ENCODE results near the gene EFS.
A peak's percentile ranks its signal among the peaks of the same experiment; 100 is the strongest.

Gene EFS

GRCh38 chr14:23365036-23365731 is at the start of gene EFS:
EFS (minus strand) TSS chr14:23365172; CDS start chr14:23365025, 147 bp downstream.
- no peak for TF ChIP-seq CTCF (IDR thresholded peaks at IDR 0.05; ENCODE audit: low read depth, low read length)
- no peak for DNase-seq (ENCODE audit: low read depth in 2 of 2)
- peak within 1 kb of the TSS; percentile 24 to 48 for H3K4me3 ChIP-seq (replicated peaks in 1 of 2; ENCODE audit: low read depth in 2 of 2, low read length in 2 of 2)

GRCh38 chr14:23414254-23414653 is 49.3 kb upstream of the EFS start:
- DNase-seq (ENCODE audit: low read depth in 2 of 2): no peak
- no peak for TF ChIP-seq CTCF (IDR thresholded peaks at IDR 0.05; ENCODE audit: low read depth, low read length)
- H3K4me3 ChIP-seq (replicated peaks in 1 of 2; ENCODE audit: low read depth in 2 of 2, low read length in 2 of 2): no peak overlapping the region

GRCh38 chr14:23413681-23414080 is 48.7 kb upstream of the EFS start:
- H3K4me3 ChIP-seq (replicated peaks in 1 of 2; ENCODE audit: low read depth in 2 of 2, low read length in 2 of 2): no peak overlapping the region
- no peak for TF ChIP-seq CTCF (IDR thresholded peaks at IDR 0.05; ENCODE audit: low read depth, low read length)
- no peak for DNase-seq (ENCODE audit: low read depth in 2 of 2)

GRCh38 chr14:23411563-23412525 is 46.9 kb upstream of the EFS start:
- no peak overlapping the region for H3K4me3 ChIP-seq (replicated peaks in 1 of 2; ENCODE audit: low read depth in 2 of 2, low read length in 2 of 2)
- no peak for DNase-seq (ENCODE audit: low read depth in 2 of 2)
- TF ChIP-seq CTCF (IDR thresholded peaks at IDR 0.05; ENCODE audit: low read depth, low read length): no peak

GRCh38 chr14:23409966-23410635 is 45.1 kb upstream of the EFS start:
- no peak for DNase-seq (ENCODE audit: low read depth in 2 of 2)
- TF ChIP-seq CTCF (IDR thresholded peaks at IDR 0.05; ENCODE audit: low read depth, low read length): no peak

GRCh38 chr14:23409475-23409874 is 44.5 kb upstream of the EFS start:
- DNase-seq (ENCODE audit: low read depth in 2 of 2): no peak
- no peak overlapping the region for H3K4me3 ChIP-seq (replicated peaks in 1 of 2; ENCODE audit: low read depth in 2 of 2, low read length in 2 of 2)
- TF ChIP-seq CTCF (IDR thresholded peaks at IDR 0.05; ENCODE audit: low read depth, low read length): no peak

More at GRCh38 chr14:23409966-23410635, 45.1 kb upstream of the EFS start:
- H3K4me3 ChIP-seq (replicated peaks in 1 of 2; ENCODE audit: low read depth in 2 of 2, low read length in 2 of 2): no peak overlapping the region

Measured in cardiac fibroblast (primary cell).